ENCODE measurements around the gene TSPEAR. TPM values are rescaled to one million over a fixed set of nuclear protein-coding genes. Genes with fewer than 3 reads are reported as not detected.

TSPEAR gene
- total RNA-seq, 1 donor from 2014 or later = not detected

GRCh38 chr21:44677881-44678280 is 33.5 kb downstream of the TSPEAR start:
- no peak overlapping the region for H3K27ac Mint-ChIP-seq (ENCODE audit: unreplicated experiment)

DNA sequence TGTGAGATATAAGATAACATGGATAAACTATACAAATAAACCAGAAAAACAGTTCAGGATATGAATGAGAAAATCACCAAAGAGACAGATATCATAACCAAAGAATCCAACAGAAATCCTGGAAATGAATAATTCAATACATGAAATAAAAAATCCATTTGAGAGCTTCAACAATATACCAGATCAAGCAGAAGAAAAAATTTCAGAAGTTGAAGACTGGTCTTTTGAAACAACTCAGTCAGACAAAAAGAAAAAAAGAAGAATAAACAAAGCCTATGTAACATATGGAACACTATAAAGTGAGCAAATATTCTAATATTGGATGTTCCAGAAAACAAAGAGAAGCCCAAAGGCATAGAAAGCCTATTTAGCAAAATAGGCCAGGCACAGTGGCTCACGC is 39.5 kb downstream of the TSPEAR start:
- no peak for TF ChIP-seq CTCF (IDR thresholded peaks at IDR 0.05; ENCODE audit: partially characterized antibody, unreplicated experiment)
- H3K4me3 Mint-ChIP-seq (ENCODE audit: unreplicated experiment) = no peak overlapping the region
- no peaks in the 10 kb centered on the region for H3K4me1 Mint-ChIP-seq (ENCODE audit: low read depth, unreplicated experiment)
- H3K9me3 Mint-ChIP-seq (ENCODE audit: unreplicated experiment) = peaks cover 17% of the 10 kb centered on the region
- no peak overlapping the region for H3K27ac Mint-ChIP-seq (ENCODE audit: unreplicated experiment)
- peaks cover 47% of the 10 kb centered on the region for H3K36me3 Mint-ChIP-seq (ENCODE audit: unreplicated experiment)
- no peak for DNase-seq
- H3K27me3 Mint-ChIP-seq (ENCODE audit: unreplicated experiment) = peaks cover 4% of the 10 kb centered on the region

More at GRCh38 chr21:44677881-44678280, 33.5 kb downstream of the TSPEAR start:
- Mint-ChIP-seq H3K4me3 (ENCODE audit: unreplicated experiment) (no peak overlapping the region), H3K4me1 (ENCODE audit: low read depth, unreplicated experiment) (no peaks in the 10 kb centered on the region), H3K27me3 (ENCODE audit: unreplicated experiment) (peaks cover 3% of the 10 kb centered on the region), H3K9me3 (ENCODE audit: unreplicated experiment) (peaks cover 6% of the 10 kb centered on the region), H3K36me3 (ENCODE audit: unreplicated experiment) (peaks cover 15% of the 10 kb centered on the region)
- DNase-seq = no peak
- TF ChIP-seq CTCF (IDR thresholded peaks at IDR 0.05; ENCODE audit: partially characterized antibody, unreplicated experiment) = no peak

DNA sequence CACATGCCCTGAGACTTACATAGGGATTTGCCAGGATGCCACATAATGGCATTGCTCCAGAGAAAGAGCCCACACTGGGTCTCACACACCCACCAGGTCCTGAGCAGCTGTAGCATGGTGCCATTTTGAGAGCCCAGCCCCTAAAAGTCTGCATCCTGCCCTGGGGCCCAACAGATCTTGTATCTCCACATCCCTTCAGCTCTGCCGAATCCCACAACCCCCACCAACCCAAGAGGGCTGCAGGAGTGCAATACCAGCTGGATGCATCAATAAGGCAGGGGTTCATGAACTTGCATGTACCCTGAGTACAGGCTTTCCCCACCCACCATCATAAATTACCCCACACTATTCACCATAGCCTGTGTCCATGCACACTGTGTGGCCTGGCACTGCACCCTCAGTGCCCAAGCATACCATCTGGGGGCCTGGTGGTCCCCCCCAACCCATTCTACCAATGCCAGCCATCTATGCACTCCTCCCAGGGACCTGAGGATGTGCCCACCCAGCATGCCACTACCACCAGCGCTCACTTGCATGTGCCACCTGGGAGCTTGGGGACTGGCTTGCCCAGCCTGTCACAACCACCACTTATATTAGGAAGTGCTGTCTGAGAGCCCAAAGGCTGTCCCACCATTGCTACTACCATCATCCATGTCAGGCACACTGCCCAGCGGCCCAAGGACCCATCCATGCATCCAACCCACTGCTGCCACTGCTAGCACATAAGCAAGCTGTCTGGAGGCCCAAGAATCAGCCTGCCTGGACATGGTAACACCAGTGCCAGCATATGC is 40.5 kb downstream of the TSPEAR start:
- H3K36me3 Mint-ChIP-seq (ENCODE audit: unreplicated experiment) = peaks cover 47% of the 10 kb centered on the region
- H3K27ac Mint-ChIP-seq (ENCODE audit: unreplicated experiment) = no peak overlapping the region
- H3K27me3 Mint-ChIP-seq (ENCODE audit: unreplicated experiment) = peaks cover 2% of the 10 kb centered on the region
- peaks cover 15% of the 10 kb centered on the region for H3K9me3 Mint-ChIP-seq (ENCODE audit: unreplicated experiment)
- no peaks in the 10 kb centered on the region for H3K4me1 Mint-ChIP-seq (ENCODE audit: low read depth, unreplicated experiment)
- no peak overlapping the region for H3K4me3 Mint-ChIP-seq (ENCODE audit: unreplicated experiment)
- no peak for DNase-seq
- TF ChIP-seq CTCF (IDR thresholded peaks at IDR 0.05; ENCODE audit: partially characterized antibody, unreplicated experiment) = no peak

GRCh38 chr21:44667612-44668011 is 43.8 kb downstream of the TSPEAR start:
- TF ChIP-seq CTCF (IDR thresholded peaks at IDR 0.05; ENCODE audit: partially characterized antibody, unreplicated experiment) = no peak
- Mint-ChIP-seq H3K4me1 (ENCODE audit: low read depth, unreplicated experiment) (no peaks in the 10 kb centered on the region), H3K4me3 (ENCODE audit: unreplicated experiment) (no peak overlapping the region), H3K27ac (ENCODE audit: unreplicated experiment) (no peak overlapping the region), H3K9me3 (ENCODE audit: unreplicated experiment) (peaks cover 11% of the 10 kb centered on the region), H3K36me3 (ENCODE audit: unreplicated experiment) (peaks cover 30% of the 10 kb centered on the region), H3K27me3 (ENCODE audit: unreplicated experiment) (peaks cover 2% of the 10 kb centered on the region)
- DNase-seq = no peak
